Lower leg skin (tissue), 4 donors: ENCODE data around the gene NR0B2. TPM values are rescaled to one million over a fixed set of nuclear protein-coding genes. Genes with fewer than 3 reads are reported as not detected.
"Not testable (repeated sequence)": the region's sequence is repeated elsewhere in the genome, so short reads cannot be mapped to it uniquely, and the experiment has no call there.

Experiments
- DNase-seq, 2 donors: peaks; one replicate each; pipeline ENCODE4 v3.0.0-alpha.2; 2019; ENCODE audit warnings: low spot score in 2 of 2
- H3K4me3 ChIP-seq: fragments of 200-600 bp; sonication (generic); 2 replicates; pipeline ENCODE4 v1.5.1; 2017; ENCODE audit warnings: mild to moderate bottlenecking, low read depth; ENCODE audit not compliant: poor library complexity, severe bottlenecking
- POLR2A ChIP-seq, 2 donors: fragments of 450-650 bp; IDR thresholded peaks; one replicate each; pipeline ENCODE4 v1.6.1; 2016 to 2017; ENCODE audit warnings: antibody characterized with exemption in 2 of 2, mild to moderate bottlenecking in 1 of 2, moderate library complexity in 1 of 2
- WGBS, 2 donors: methylation state at CpG; one replicate each; pipeline ENCODE4 v1.1.5; 2018; 5-methylcytosine and 5-hydroxymethylcytosine counted together
- intact Hi-C: fragments of 100-400 bp; cut with DNase I; formaldehyde crosslinking; loops from one replicate; pipeline ENCODE4 v1.15.0; 2023; ENCODE audit warnings: low total_unique reads
- total RNA-seq, 4 donors: library from RNA; depleted of rRNA; stranded (reverse); fragments of >200 nt; gene quantifications; one replicate each; pipeline ENCODE4 v1.1.0, GENCODE V29; 2016
- TF ChIP-seq, protein P1 (sequence below), 3 donors: fragments of 450-650 bp; IDR thresholded peaks; one replicate each; pipeline ENCODE4 v1.5.1; 2016; ENCODE audit warnings: antibody characterized with exemption in 3 of 3, mild to moderate bottlenecking in 3 of 3, moderate library complexity in 2 of 3

Gene NR0B2
- total RNA-seq, 4 donors from 2014 or later, result not detected

DNA sequence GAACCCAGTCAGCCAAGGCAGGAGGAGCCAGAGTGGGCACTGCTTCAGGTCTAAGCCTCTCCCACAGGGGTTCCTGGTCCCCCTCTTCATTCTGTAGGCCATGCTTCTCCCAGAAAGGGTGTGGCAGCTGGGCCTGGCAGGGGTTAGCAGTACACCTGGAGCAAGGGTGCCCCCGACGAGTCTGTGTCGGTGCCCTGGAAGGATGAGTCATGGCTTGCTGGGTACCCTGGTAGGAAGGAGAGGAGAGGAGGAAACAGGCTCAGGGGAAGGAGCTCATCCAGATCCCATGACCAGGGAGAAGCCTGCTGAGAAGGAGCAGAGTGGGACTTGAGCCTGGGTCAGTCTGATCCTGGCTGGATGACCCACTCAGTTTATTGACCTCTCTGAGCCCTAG is 36.1 kb upstream of the NR0B2 start:
- H3K4me3 ChIP-seq, result no peak overlapping the region
- intact Hi-C loops, result no loop called here
- WGBS, 2 donors, result 26 to 37% methylated on average over 3 of the region's 3 CpGs
- TF ChIP-seq, protein P1, sequence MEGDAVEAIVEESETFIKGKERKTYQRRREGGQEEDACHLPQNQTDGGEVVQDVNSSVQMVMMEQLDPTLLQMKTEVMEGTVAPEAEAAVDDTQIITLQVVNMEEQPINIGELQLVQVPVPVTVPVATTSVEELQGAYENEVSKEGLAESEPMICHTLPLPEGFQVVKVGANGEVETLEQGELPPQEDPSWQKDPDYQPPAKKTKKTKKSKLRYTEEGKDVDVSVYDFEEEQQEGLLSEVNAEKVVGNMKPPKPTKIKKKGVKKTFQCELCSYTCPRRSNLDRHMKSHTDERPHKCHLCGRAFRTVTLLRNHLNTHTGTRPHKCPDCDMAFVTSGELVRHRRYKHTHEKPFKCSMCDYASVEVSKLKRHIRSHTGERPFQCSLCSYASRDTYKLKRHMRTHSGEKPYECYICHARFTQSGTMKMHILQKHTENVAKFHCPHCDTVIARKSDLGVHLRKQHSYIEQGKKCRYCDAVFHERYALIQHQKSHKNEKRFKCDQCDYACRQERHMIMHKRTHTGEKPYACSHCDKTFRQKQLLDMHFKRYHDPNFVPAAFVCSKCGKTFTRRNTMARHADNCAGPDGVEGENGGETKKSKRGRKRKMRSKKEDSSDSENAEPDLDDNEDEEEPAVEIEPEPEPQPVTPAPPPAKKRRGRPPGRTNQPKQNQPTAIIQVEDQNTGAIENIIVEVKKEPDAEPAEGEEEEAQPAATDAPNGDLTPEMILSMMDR (IDR thresholded peaks at IDR 0.05), result no peak
- no peak for TF ChIP-seq POLR2A (IDR thresholded peaks at IDR 0.05)
- no peak for DNase-seq

DNA sequence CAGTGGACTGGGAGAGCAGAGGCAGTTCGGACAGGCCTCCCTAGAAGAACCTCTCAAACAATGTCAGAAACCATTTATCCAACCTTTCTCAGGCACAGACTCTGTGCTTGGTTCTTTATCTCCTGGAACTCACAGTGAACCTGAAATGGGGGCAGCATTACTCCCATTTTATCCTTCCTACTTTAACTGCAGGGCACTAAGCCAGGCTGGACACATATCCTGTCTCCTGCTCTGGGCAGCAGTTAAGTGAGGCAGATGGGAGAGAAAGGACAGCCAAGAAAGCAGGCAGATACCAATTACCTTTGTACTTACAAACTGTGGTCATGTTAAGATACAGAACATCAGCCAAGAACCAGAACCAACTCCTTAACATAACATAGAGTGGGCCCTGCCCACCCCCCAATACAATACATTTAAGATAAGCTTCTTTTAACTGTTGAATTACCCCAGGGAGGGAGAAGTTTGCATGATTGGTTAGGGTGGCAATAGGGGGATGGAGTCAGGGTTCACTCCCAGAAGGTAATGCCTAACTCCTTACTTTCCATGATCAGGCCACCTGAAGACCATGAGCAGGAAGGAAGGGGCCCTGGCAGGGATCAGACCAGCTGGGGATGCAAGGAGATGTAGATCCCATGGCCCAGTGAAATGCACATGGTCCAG is 35.6 kb upstream of the NR0B2 start:
- intact Hi-C loops, result no loop called here
- DNase-seq, result no peak
- TF ChIP-seq POLR2A (IDR thresholded peaks at IDR 0.05), result no peak
- TF ChIP-seq, protein P1 (IDR thresholded peaks at IDR 0.05), result no peak
- WGBS, 2 donors, result 83 to 86% methylated on average over 1 of the region's 1 CpG
- H3K4me3 ChIP-seq, result no peak overlapping the region

DNA sequence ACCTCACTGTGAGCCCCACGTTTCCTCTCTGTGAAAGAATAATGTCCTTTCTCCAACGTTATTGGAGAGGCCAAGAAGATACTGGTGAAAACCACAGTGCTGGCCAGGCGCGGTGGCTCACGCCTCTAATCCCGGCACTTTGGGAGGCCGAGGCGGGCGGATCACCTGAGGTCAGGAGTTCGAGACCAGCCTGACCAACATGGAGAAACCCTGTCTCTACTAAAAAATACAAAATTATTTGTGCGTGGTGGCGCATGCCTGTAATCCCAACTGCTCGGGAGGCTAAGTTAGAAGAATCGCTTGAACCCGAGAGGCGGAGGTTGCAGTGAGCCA is 34.9 kb upstream of the NR0B2 start:
- intact Hi-C loops, H3K4me3 ChIP-seq, DNase-seq: not testable (repeated sequence)
- 89 to 93% methylated on average over 16 of the region's 16 CpGs for WGBS, 2 donors

DNA sequence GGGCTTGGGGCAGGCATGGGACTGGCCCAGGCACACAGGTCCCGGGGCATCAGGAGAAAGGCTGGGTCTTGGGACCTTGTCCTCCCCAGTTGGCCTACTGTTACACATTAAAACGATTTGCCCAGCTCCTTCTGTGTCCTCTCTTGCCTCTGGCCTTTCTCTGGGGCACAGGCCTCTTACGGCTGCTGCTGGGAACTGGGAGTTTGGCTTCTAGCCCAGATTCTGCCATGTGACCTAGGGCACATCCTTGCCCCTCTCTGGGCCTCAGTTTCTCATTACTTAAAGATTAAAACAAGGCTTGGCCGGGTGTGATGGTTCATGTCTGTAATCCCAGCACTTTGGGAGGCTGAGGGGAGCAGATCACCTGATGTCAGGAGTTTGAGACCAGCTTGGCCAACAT is 32.5 kb upstream of the NR0B2 start:
- no peak for DNase-seq
- no peak for TF ChIP-seq POLR2A (IDR thresholded peaks at IDR 0.05)
- TF ChIP-seq, protein P1 (IDR thresholded peaks at IDR 0.05), result no peak
- intact Hi-C loops, result no loop called here
- H3K4me3 ChIP-seq, result no peak overlapping the region
- 70 to 71% methylated on average over 4 of the region's 4 CpGs for WGBS, 2 donors

DNA sequence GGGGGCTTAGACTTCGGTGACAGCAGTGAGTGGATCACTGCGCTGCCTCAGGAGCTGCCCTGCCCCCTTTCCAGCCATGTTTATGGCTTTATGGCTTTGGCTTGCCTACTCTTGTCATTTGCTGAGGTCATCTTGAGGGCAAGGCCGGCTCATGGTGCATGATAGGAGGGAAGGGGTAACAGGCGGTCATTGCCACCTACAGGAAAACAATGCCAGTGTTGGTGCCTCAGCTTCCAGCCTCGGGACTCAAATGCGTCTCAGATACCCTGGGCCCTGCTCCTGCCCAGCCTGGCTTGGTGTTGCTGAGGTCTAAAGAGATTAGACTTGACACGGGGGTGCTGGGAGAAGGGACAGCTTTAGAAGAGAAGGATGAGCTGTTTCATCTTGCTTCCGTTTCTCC is 32.0 kb upstream of the NR0B2 start:
- intact Hi-C loops, result no loop called here
- TF ChIP-seq, protein P1 (IDR thresholded peaks at IDR 0.05), result no peak
- no peak for TF ChIP-seq POLR2A (IDR thresholded peaks at IDR 0.05)
- H3K4me3 ChIP-seq, result no peak overlapping the region
- 71 to 75% methylated on average over 8 of the region's 8 CpGs for WGBS, 2 donors
- DNase-seq, result no peak

DNA sequence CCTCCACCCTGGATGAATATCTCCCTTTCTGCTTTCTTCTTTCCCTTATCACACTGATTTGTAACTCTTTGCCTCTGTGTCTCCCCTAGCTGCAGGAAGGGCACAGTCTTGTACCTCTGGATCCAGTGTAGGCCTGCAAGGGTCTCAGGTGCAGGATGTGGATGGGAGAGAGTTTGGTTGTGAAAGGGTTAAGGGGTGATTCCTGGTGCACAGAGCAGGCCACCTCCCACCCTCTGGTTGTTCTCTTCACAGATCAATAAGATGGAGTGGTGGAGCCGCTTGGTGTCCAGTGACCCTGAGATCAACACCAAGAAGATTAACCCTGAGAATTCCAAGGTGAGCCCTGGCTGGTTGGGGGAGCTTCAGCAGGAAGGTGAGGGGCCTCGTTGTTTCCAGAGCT is 31.4 kb upstream of the NR0B2 start:
- WGBS, 2 donors, result 67 to 69% methylated on average over 2 of the region's 2 CpGs
- TF ChIP-seq, protein P1 (IDR thresholded peaks at IDR 0.05), result no peak
- TF ChIP-seq POLR2A (IDR thresholded peaks at IDR 0.05), result no peak
- intact Hi-C loops, result no loop called here
- H3K4me3 ChIP-seq, result no peak overlapping the region
- no peak for DNase-seq
